ENCODE results near the gene DTWD2. TPM values are rescaled to one million over a fixed set of nuclear protein-coding genes. Genes with fewer than 3 reads are reported as not detected.

DTWD2 gene
- total and polyA plus RNA-seq, 2 of the 4 experiments (the other 2 are of a cell fraction), result 1.2 to 1.8 TPM

DNA sequence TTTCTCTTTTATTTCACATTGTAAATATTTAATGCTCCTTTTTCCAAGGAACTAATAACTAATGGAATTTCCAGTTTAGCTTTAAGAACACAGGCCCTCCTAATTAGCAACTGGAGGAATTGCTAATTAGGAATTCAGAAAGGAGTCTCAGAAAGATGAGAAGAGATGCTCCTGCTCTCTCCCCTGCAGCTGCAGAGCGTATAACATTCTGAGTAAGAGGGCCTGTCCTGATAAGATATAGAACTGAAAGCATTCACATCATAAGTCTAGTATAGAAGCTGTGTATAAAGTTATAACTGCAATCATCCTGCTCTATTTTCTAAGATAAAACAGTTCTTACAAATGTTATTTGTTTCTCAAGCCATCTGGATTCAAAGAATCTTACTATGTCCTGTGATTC lies 83.2 kb downstream of the DTWD2 start:
- no peak overlapping the region for H3K18ac ChIP-seq (ENCODE audit: low read depth, low read length)
- H3K27me3 ChIP-seq (ENCODE audit: control insufficient read depth, insufficient read depth, low read length), result no peaks in the 10 kb centered on the region
- H2BK20ac ChIP-seq (ENCODE audit: low read depth, low read length), result no peak overlapping the region
- DNase-seq, result no peak
- ChIA-PET POLR2A (ENCODE audit: unreplicated experiment) (no interaction called here), CTCF (no interaction called here)
- BruUV-seq (replicated peaks), result no TSS peak
- WGBS, 2 experiments (ENCODE audit: extremely low coverage in 2 of 2, insufficient read length in 1 of 2), result no CpG with 5 or more reads among the region's 1 CpG
- H2AFZ ChIP-seq (replicated peaks; ENCODE audit: low read length, poor library complexity), result no peak overlapping the region
- no peak overlapping the region for H4K91ac ChIP-seq (ENCODE audit: insufficient read depth, low read depth, low read length)
- H3K4ac ChIP-seq (ENCODE audit: low read depth, low read length), result no peak overlapping the region
- no peak overlapping the region for H4K5ac ChIP-seq (ENCODE audit: low read depth, low read length)
- TF ChIP-seq RAD21 (IDR thresholded peaks at IDR 0.05; ENCODE audit: low read length), result no peak
- TF ChIP-seq FOS (IDR thresholded peaks at IDR 0.05; ENCODE audit: low read depth, low read length), result no peak
- no peak for TF ChIP-seq POLR2A (IDR thresholded peaks at IDR 0.05; ENCODE audit: low read depth, low read length)
- no peak for TF ChIP-seq RCOR1 (IDR thresholded peaks at IDR 0.05; ENCODE audit: insufficient replicate concordance, low read length)
- no peak for TF ChIP-seq MXI1 (IDR thresholded peaks at IDR 0.05; ENCODE audit: borderline replicate concordance, low read depth, low read length)
- no peak for TF ChIP-seq MAFK (IDR thresholded peaks at IDR 0.05; ENCODE audit: low read depth, low read length)
- TF ChIP-seq, protein P1, sequence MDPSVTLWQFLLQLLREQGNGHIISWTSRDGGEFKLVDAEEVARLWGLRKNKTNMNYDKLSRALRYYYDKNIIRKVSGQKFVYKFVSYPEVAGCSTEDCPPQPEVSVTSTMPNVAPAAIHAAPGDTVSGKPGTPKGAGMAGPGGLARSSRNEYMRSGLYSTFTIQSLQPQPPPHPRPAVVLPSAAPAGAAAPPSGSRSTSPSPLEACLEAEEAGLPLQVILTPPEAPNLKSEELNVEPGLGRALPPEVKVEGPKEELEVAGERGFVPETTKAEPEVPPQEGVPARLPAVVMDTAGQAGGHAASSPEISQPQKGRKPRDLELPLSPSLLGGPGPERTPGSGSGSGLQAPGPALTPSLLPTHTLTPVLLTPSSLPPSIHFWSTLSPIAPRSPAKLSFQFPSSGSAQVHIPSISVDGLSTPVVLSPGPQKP (IDR thresholded peaks at IDR 0.05; ENCODE audit: borderline replicate concordance, low read depth, low read length), result no peak
- no peak for TF ChIP-seq MAZ (IDR thresholded peaks at IDR 0.05; ENCODE audit: borderline replicate concordance, low read depth, low read length)
- no peak for TF ChIP-seq CEBPB (IDR thresholded peaks at IDR 0.05; ENCODE audit: low read depth, low read length)
- TF ChIP-seq CHD1 (IDR thresholded peaks at IDR 0.05; ENCODE audit: low read depth, low read length), result no peak
- TF ChIP-seq, protein P2, sequence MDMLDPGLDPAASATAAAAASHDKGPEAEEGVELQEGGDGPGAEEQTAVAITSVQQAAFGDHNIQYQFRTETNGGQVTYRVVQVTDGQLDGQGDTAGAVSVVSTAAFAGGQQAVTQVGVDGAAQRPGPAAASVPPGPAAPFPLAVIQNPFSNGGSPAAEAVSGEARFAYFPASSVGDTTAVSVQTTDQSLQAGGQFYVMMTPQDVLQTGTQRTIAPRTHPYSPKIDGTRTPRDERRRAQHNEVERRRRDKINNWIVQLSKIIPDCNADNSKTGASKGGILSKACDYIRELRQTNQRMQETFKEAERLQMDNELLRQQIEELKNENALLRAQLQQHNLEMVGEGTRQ (IDR thresholded peaks at IDR 0.05; ENCODE audit: low read depth, low read length), result no peak
- no peak for TF ChIP-seq NFE2L2 (IDR thresholded peaks at IDR 0.05; ENCODE audit: low read depth, low read length)
- intact Hi-C loops (cut with micrococcal nuclease), result no loop called here
- no peak overlapping the region for H4K8ac ChIP-seq (ENCODE audit: low read depth in 2 of 2, low read length in 2 of 2)
- dilution Hi-C loops (cut with HindIII; ENCODE audit: low sequenced_read_pairs, unreplicated experiment), result no loop called here
- H3K79me1 ChIP-seq (ENCODE audit: low read depth in 1 of 2, low read length in 2 of 2), result no peaks in the 10 kb centered on the region
- H2AK9ac ChIP-seq (replicated peaks; ENCODE audit: low read depth, low read length, poor library complexity), result no peak overlapping the region
- no peak overlapping the region for H2BK15ac ChIP-seq (ENCODE audit: low read depth, low read length)
- H3K4me2 ChIP-seq (ENCODE audit: low read depth, low read length), result no peak overlapping the region
- no peaks in the 10 kb centered on the region for H3K9me3 ChIP-seq (ENCODE audit: control insufficient read depth, insufficient read depth, low read length)
- no peak for ATAC-seq (ENCODE audit: low read depth)
- H3K14ac ChIP-seq (replicated peaks; ENCODE audit: low read depth, low read length), result no peak overlapping the region
- no peak overlapping the region for H3K56ac ChIP-seq (ENCODE audit: extremely low read depth, insufficient read depth, low read length)
- in situ Hi-C loops (cut with MboI; ENCODE audit: low sequenced_read_pairs), result no loop called here
- H3K9ac ChIP-seq (ENCODE audit: low read depth, low read length), result no peak overlapping the region
- no peaks in the 10 kb centered on the region for H3K4me1 ChIP-seq (ENCODE audit: control insufficient read depth, insufficient read depth, low read length)
- no peak overlapping the region for H2AK5ac ChIP-seq (ENCODE audit: low read depth, low read length)
- no peak overlapping the region for H3K23ac ChIP-seq (ENCODE audit: low read depth, low read length)
- no peak overlapping the region for H3K4me3 ChIP-seq (ENCODE audit: insufficient read depth, low read depth, low read length)
- no peak overlapping the region for H3K27ac ChIP-seq (ENCODE audit: insufficient read depth, low read length)
- no peaks in the 10 kb centered on the region for H3K36me3 ChIP-seq (ENCODE audit: control insufficient read depth, insufficient read depth, low read length)
- no peak overlapping the region for H2BK120ac ChIP-seq (ENCODE audit: low read depth, low read length)
- H4K20me1 ChIP-seq (ENCODE audit: insufficient read depth, low read length), result no peaks in the 10 kb centered on the region
- no peak overlapping the region for H2BK5ac ChIP-seq (ENCODE audit: low read depth, low read length, poor library complexity, severe bottlenecking)
- no peaks in the 10 kb centered on the region for H3K9me1 ChIP-seq (ENCODE audit: insufficient read depth, low read length)
